H1 (cell line): Measurements from ENCODE around the gene TAMALIN. TPM values are rescaled to one million over a fixed set of nuclear protein-coding genes. Genes with fewer than 3 reads are reported as not detected.

ENCODE experiments used
- CTCF ChIA-PET: fragments of 300-600 bp; sonication (Branson Sonifier 250); formaldehyde crosslinking; loops from one replicate; lab custom pipeline; 2021; ENCODE audit not compliant: partially characterized antibody; lab: Charles Lee
- POLR2A ChIA-PET: fragments of 300-600 bp; sonication (Branson Sonifier 250); formaldehyde crosslinking; loops from one replicate; lab custom pipeline; 2021; ENCODE audit warnings: inconsistent platforms; ENCODE audit not compliant: partially characterized antibody; lab: Charles Lee
- DNase-seq, 2 experiments: peaks; one replicate each; pipeline versions ENCODE4 v3.0.0 to v3.0.0-alpha.2; 2010 to 2022; ENCODE audit warnings: low spot score in 2 of 2, low read depth in 1 of 2, mixed read lengths in 1 of 2
- FAIRE-seq: peaks from 2 replicates; lab custom pipeline; 2011; peaks lifted over from hg19 to GRCh38; lab: Jason Lieb, UNC
- H2AFZ ChIP-seq: 2 replicates; pipeline ENCODE4 v1.8.1; 2012; ENCODE audit warnings: low read length, inconsistent platforms
- H2AK5ac ChIP-seq: 2 replicates; pipeline ENCODE4 v1.6.1; 2013; ENCODE audit warnings: low read depth, low read length
- H2BK120ac ChIP-seq: replicated peaks from 2 replicates; pipeline ENCODE3; 2013; ENCODE audit warnings: low read depth, low read length, inconsistent platforms
- H2BK12ac ChIP-seq: 2 replicates; pipeline ENCODE4 v1.6.1; 2013; ENCODE audit warnings: low read depth, low read length
- H2BK15ac ChIP-seq: 2 replicates; pipeline ENCODE4 v1.6.1; 2013; ENCODE audit warnings: low read length
- H2BK20ac ChIP-seq: 2 replicates; pipeline ENCODE4 v1.6.1; 2013; ENCODE audit warnings: low read length
- H2BK5ac ChIP-seq: 2 replicates; pipeline ENCODE4 v1.6.1; 2013; ENCODE audit warnings: low read depth, low read length
- H3K14ac ChIP-seq: 2 replicates; pipeline ENCODE4 v1.6.1; 2013; ENCODE audit warnings: inconsistent platforms; ENCODE audit not compliant: insufficient read length
- H3K18ac ChIP-seq: 2 replicates; pipeline ENCODE4 v1.6.1; 2013; ENCODE audit warnings: low read length; ENCODE audit errors: extremely low read depth
- H3K23ac ChIP-seq: 2 replicates; pipeline ENCODE4 v1.6.1; 2013; ENCODE audit warnings: inconsistent platforms; ENCODE audit not compliant: insufficient read length
- H3K23me2 ChIP-seq: 2 replicates; pipeline ENCODE4 v1.6.1; 2013; ENCODE audit warnings: low read depth, low read length
- H3K27ac ChIP-seq: 2 replicates; pipeline ENCODE4 v1.6.1; 2011; ENCODE audit warnings: low read depth, low read length, inconsistent platforms
- H3K27me3 ChIP-seq, 4 experiments: replicated peaks in 1 of 4; 1 replicate in 1 of 4; 2 replicates in 3 of 4; pipeline versions ENCODE4 v1.6.1 to v1.8.1; 2011 to 2013; ENCODE audit warnings: low read length in 3 of 4, mild to moderate bottlenecking in 3 of 4, inconsistent platforms in 2 of 4, mixed read lengths in 2 of 4, moderate library complexity in 1 of 4; ENCODE audit not compliant: control insufficient read depth in 3 of 4, insufficient read depth in 3 of 4; ENCODE audit errors: extremely low read depth in 1 of 4
- H3K36me3 ChIP-seq, 4 experiments: 2 replicates each; pipeline versions ENCODE4 v1.6.1 to v1.8.1; 2011 to 2013; ENCODE audit warnings: mild to moderate bottlenecking in 4 of 4, low read length in 3 of 4, moderate library complexity in 2 of 4, control low read depth in 1 of 4, inconsistent platforms in 1 of 4; ENCODE audit not compliant: insufficient read depth in 4 of 4, control insufficient read depth in 2 of 4
- H3K4ac ChIP-seq: replicated peaks from 2 replicates; pipeline ENCODE3; 2013; ENCODE audit warnings: low read length, low read depth, mixed read lengths, inconsistent platforms; ENCODE audit not compliant: insufficient read length
- H3K4me1 ChIP-seq, 4 experiments: replicated peaks in 1 of 4; 1 replicate in 1 of 4; 2 replicates in 3 of 4; pipeline versions ENCODE4 v1.6.1 to v1.8.1; 2011 to 2013; ENCODE audit warnings: low read length in 3 of 4, inconsistent platforms in 2 of 4, mixed read lengths in 1 of 4; ENCODE audit not compliant: insufficient read depth in 4 of 4, control insufficient read depth in 3 of 4
- H3K4me2 ChIP-seq, 2 experiments: 2 replicates each; pipeline versions ENCODE4 v1.6.1 to v1.8.1; 2011 to 2013; ENCODE audit warnings: low read depth in 2 of 2, low read length in 2 of 2, control low read depth in 1 of 2, inconsistent platforms in 1 of 2, mild to moderate bottlenecking in 1 of 2; ENCODE audit not compliant: insufficient read depth in 1 of 2
- H3K4me3 ChIP-seq, 4 experiments: fragments of 200-600, 300-600 bp in 1 of 4; sonication (generic), shearing (Covaris generic), sonication (Bioruptor Twin) in 1 of 4; 2 replicates each; pipeline versions ENCODE4 v1.5.1 to v1.8.1; 2011 to 2016; ENCODE audit warnings: low read length in 4 of 4, low read depth in 3 of 4, control low read depth in 2 of 4, inconsistent platforms in 2 of 4, mild to moderate bottlenecking in 2 of 4, mixed read lengths in 1 of 4, moderate library complexity in 1 of 4; ENCODE audit not compliant: insufficient read depth in 2 of 4; ENCODE audit errors: extremely low read depth in 1 of 4
- H3K56ac ChIP-seq: replicated peaks from 2 replicates; pipeline ENCODE3; 2013; ENCODE audit warnings: low read depth, mild to moderate bottlenecking, mixed read lengths, low read length, inconsistent platforms; ENCODE audit not compliant: insufficient read length
- H3K79me1 ChIP-seq: 2 replicates; pipeline ENCODE4 v1.6.1; 2013; ENCODE audit warnings: low read depth, low read length, control low read depth
- H3K79me2 ChIP-seq, 2 experiments: 2 replicates each; pipeline versions ENCODE4 v1.6.1 to v1.8.1; 2012 to 2013; ENCODE audit warnings: low read length in 2 of 2, mild to moderate bottlenecking in 2 of 2, inconsistent platforms in 1 of 2; ENCODE audit not compliant: insufficient read depth in 2 of 2, control insufficient read depth in 1 of 2
- H3K9ac ChIP-seq, 4 experiments: replicated peaks in 1 of 4; 1 replicate in 1 of 4; 2 replicates in 3 of 4; pipeline versions ENCODE4 v1.6.1 to v1.8.1; 2011 to 2013; ENCODE audit warnings: low read depth in 3 of 4, low read length in 3 of 4, control low read depth in 2 of 4, mild to moderate bottlenecking in 2 of 4, moderate library complexity in 2 of 4, inconsistent platforms in 1 of 4; ENCODE audit errors: extremely low read depth in 1 of 4
- H3K9me3 ChIP-seq, 2 experiments: 2 replicates each; pipeline versions ENCODE4 v1.6.1 to v1.8.1; 2012 to 2013; ENCODE audit warnings: mild to moderate bottlenecking in 2 of 2, moderate library complexity in 2 of 2, control low read depth in 1 of 2, inconsistent platforms in 1 of 2, low read depth in 1 of 2, low read length in 1 of 2, mixed read lengths in 1 of 2; ENCODE audit not compliant: insufficient read depth in 2 of 2
- H4K20me1 ChIP-seq, 2 experiments: replicated peaks in 1 of 2; 2 replicates each; pipeline versions ENCODE3 to v1.8.1; 2011 to 2013; ENCODE audit warnings: inconsistent platforms in 2 of 2, low read length in 2 of 2, mild to moderate bottlenecking in 1 of 2; ENCODE audit not compliant: insufficient read depth in 2 of 2, control insufficient read depth in 1 of 2
- H4K5ac ChIP-seq: 2 replicates; pipeline ENCODE4 v1.6.1; 2013; ENCODE audit warnings: low read length, low read depth, mixed read lengths, inconsistent platforms; ENCODE audit not compliant: insufficient read length
- H4K8ac ChIP-seq: 2 replicates; pipeline ENCODE4 v1.8.0; 2013; ENCODE audit warnings: mild to moderate bottlenecking, moderate library complexity, low read length, inconsistent platforms; ENCODE audit not compliant: insufficient read depth; ENCODE audit errors: extremely low read depth
- H4K91ac ChIP-seq: replicated peaks from 2 replicates; pipeline ENCODE3; 2013; ENCODE audit warnings: low read length, mixed read lengths, inconsistent platforms; ENCODE audit not compliant: insufficient read length
- ATF2 ChIP-seq: IDR thresholded peaks from 2 replicates; pipeline ENCODE4 v1.6.1; 2012; ENCODE audit warnings: low read length, inconsistent platforms
- BCL11A ChIP-seq, 2 experiments: IDR thresholded peaks; one replicate each; pipeline ENCODE4 v1.6.1; 2011; ENCODE audit warnings: low read depth in 2 of 2, low read length in 2 of 2, mild to moderate bottlenecking in 2 of 2
- CEBPB ChIP-seq: IDR thresholded peaks from 2 replicates; pipeline ENCODE4 v1.6.1; 2012; ENCODE audit warnings: low read depth, low read length
- JUN ChIP-seq: IDR thresholded peaks from 2 replicates; pipeline ENCODE4 v1.6.1; 2011; ENCODE audit warnings: low read depth, mild to moderate bottlenecking, improper control_type of control experiment, low read length
- RBBP5 ChIP-seq: IDR thresholded peaks from 2 replicates; pipeline ENCODE4 v1.7.1; 2012; ENCODE audit warnings: low read depth, mild to moderate bottlenecking, inconsistent platforms, low read length, moderate library complexity, borderline replicate concordance
- RXRA ChIP-seq: IDR thresholded peaks from 2 replicates; pipeline ENCODE4 v1.6.1; 2011; ENCODE audit warnings: low read depth, mild to moderate bottlenecking, low read length, moderate library complexity; ENCODE audit not compliant: insufficient read depth
- SAP30 ChIP-seq: fragments of 300-600 bp; sonication (generic); IDR thresholded peaks from 2 replicates; pipeline ENCODE4 v1.7.1; 2012; ENCODE audit warnings: low read length, moderate library complexity, mild to moderate bottlenecking, inconsistent platforms; ENCODE audit not compliant: insufficient read depth, insufficient replicate concordance
- SP4 ChIP-seq: IDR thresholded peaks from 2 replicates; pipeline ENCODE4 v1.6.1; 2012; ENCODE audit warnings: low read length, inconsistent platforms
- YY1 ChIP-seq: IDR thresholded peaks from 2 replicates; pipeline ENCODE4 v1.6.1; 2011; ENCODE audit warnings: low read depth, mild to moderate bottlenecking, low read length
- WGBS, 2 experiments: shearing (Covaris generic) in 1 of 2; methylation state at CpG; one replicate each; pipeline versions ENCODE4 v1.1.6 to v1.1.7; 2013 to 2015; ENCODE audit warnings: low lambda C conversion rate in 2 of 2, mixed read lengths in 2 of 2, inconsistent platforms in 1 of 2, low coverage in 1 of 2, missing lambda C conversion rate in 1 of 2; ENCODE audit not compliant: insufficient replicate concordance in 2 of 2, insufficient coverage in 1 of 2, insufficient read length in 1 of 2; ENCODE audit errors: extremely low coverage in 1 of 2, missing lambda C conversion rate in 1 of 2; 5-methylcytosine and 5-hydroxymethylcytosine counted together
- polyA plus RNA-seq, 7 experiments: library from polyadenylated mRNA; depleted of rRNA in 3 of 7; stranded (reverse) in 5 of 7; unstranded in 2 of 7; fragments of >200 nt in 5 of 7; fragments of 200-250 nt in 2 of 7; gene quantifications; 1 replicate in 5 of 7; 2 replicates in 1 of 7; 4 replicates in 1 of 7; pipeline versions ENCODE4 v1.2.1 to v1.2.3, GENCODE V29; 2011 to 2013; ENCODE audit warnings: missing spikeins in 2 of 7, mixed read lengths in 2 of 7
- total RNA-seq: library from RNA; stranded (reverse); fragmentation: NEBNext Ultra II Directional; extraction: Animal tissue kit (Norgen Biotek cat#: 25700); gene quantifications from 2 replicates; pipeline ENCODE4 v1.2.1, GENCODE V29; 2021
- TF ChIP-seq, protein P1 (sequence below): IDR thresholded peaks from 2 replicates; pipeline ENCODE4 v1.6.1; 2011; ENCODE audit warnings: low read length, improper control_type of control experiment

The TAMALIN gene
- total and polyA plus RNA-seq, 2 of the 8 experiments (the other 6 are each of a cell fraction or from before 2014, with no cell fraction given) = 2.6 to 4.9 TPM

- Histone ChIP-seq H2BK15ac (no peak overlapping the region; the same call in 1 of the 2 replicates), H3K4me3 (no peak overlapping the region), H3K9ac (peak overlapping the region in 1 of 4 experiments; percentile 13; a peak in 1 of 7 replicates), H4K5ac (no peak overlapping the region), H3K4ac (no peak overlapping the region), H2BK20ac (0 out of 2 replicates have a peak overlapping the region, but pooled peaks have one; percentile 18), H4K8ac (no peak overlapping the region), H3K79me1 (no peaks in the 10 kb centered on the region), H3K23ac (no peak overlapping the region), H2AK5ac (no peak overlapping the region; the same call in 1 of the 2 replicates), H3K18ac (no peak overlapping the region; the same call in 1 of the 2 replicates), H3K4me1 (peaks cover 6 to 17% (median 11%) of the 10 kb centered on the region in 4 experiments), H4K91ac (no peak overlapping the region), H3K23me2 (no peaks in the 10 kb centered on the region), H2BK120ac (no peak overlapping the region), H2BK12ac (peak overlapping the region; percentile 35; the same call in 1 of the 2 replicates), H3K79me2 (no peaks in the 10 kb centered on the region), H3K56ac (no peak overlapping the region), H3K4me2 (peak overlapping the region; percentile 5 to 49; a peak in 2 of 4 replicates), H3K27me3 (peaks cover 0 to 14% (median 8%) of the 10 kb centered on the region in 4 experiments; a peak in 4 of 7 replicates), H2AFZ (no peak overlapping the region), H3K9me3 (no peaks in the 10 kb centered on the region), H4K20me1 (no peaks in the 10 kb centered on the region), H2BK5ac (no peak overlapping the region; the same call in 1 of the 2 replicates), H3K14ac (no peak overlapping the region), H3K27ac (no peak overlapping the region; the same call in 1 of the 2 replicates), H3K36me3 (no peaks in the 10 kb centered on the region)
- DNase-seq (peak in 1 of 2 experiments; percentile 71), FAIRE-seq (peak; percentile 72)
- 10% methylated on average over 4 of the region's 4 CpGs; no CpG with 5 or more reads in 1 of the 2 experiments for WGBS, 2 experiments
- ChIA-PET CTCF (interaction anchor here (1.1 to 22.7 kb wide), 7 partner anchors 10 to 92 kb away, joined by 3 to 1249 read pairs (median 294); partner anchors contain the start of genes ATG101, NR4A1, SMIM41 and TAMALIN), POLR2A (interaction anchor here (0.7 to 13.1 kb wide), 18 partner anchors 9 to 791 kb away, joined by 3 to 82 read pairs (median 4); partner anchors contain the start of genes ATG101, DAZAP2, NR4A1 and SMIM41)
- no peak for TF ChIP-seq JUN
- TF ChIP-seq RBBP5 = peak; percentile 69; the same call in 1 of the 2 replicates
- TF ChIP-seq SP4 = no peak
- TF ChIP-seq BCL11A (IDR thresholded peaks at IDR 0.05; ENCODE audit: low read depth in 2 of 2, low read length in 2 of 2) = no peak
- TF ChIP-seq RXRA = no peak
- peak; percentile 50 for TF ChIP-seq SAP30
- no peak for TF ChIP-seq CEBPB
- no peak for TF ChIP-seq YY1
- TF ChIP-seq, protein P1, sequence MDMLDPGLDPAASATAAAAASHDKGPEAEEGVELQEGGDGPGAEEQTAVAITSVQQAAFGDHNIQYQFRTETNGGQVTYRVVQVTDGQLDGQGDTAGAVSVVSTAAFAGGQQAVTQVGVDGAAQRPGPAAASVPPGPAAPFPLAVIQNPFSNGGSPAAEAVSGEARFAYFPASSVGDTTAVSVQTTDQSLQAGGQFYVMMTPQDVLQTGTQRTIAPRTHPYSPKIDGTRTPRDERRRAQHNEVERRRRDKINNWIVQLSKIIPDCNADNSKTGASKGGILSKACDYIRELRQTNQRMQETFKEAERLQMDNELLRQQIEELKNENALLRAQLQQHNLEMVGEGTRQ = no peak
- TF ChIP-seq ATF2 = no peak
Measured at GRCh38 chr12:52029685-52030084, 22.9 kb downstream of the TAMALIN start.
